ENCODE results near the gene TBC1D32.
A peak's percentile ranks its signal among the peaks of the same experiment; 100 is the strongest.
"Not testable (repeated sequence)": the region's sequence is repeated elsewhere in the genome, so short reads cannot be mapped to it uniquely, and the experiment has no call there.

Gene TBC1D32

GRCh38 chr6:121309768-121310469 lies 24.4 kb downstream of the TBC1D32 start:
- Mint-ChIP-seq H3K4me1 (no peaks in the 10 kb centered on the region), H3K36me3 (peaks cover 14% of the 10 kb centered on the region), H3K27ac (no peak overlapping the region), H3K9me3 (peaks cover 3% of the 10 kb centered on the region), H3K4me3 (no peak overlapping the region), H3K27me3 (no peaks in the 10 kb centered on the region)
- DNase-seq (ENCODE audit: low spot score in 2 of 2) (no peak), ATAC-seq (ENCODE audit: low read depth) (no peak)

GRCh38 chr6:121305957-121306607 lies 28.2 kb downstream of the TBC1D32 start:
- Mint-ChIP-seq H3K36me3 (peaks cover 3% of the 10 kb centered on the region), H3K27me3 (no peaks in the 10 kb centered on the region), H3K4me1 (no peaks in the 10 kb centered on the region), H3K27ac (no peak overlapping the region), H3K4me3 (no peak overlapping the region), H3K9me3 (no peaks in the 10 kb centered on the region)
- ATAC-seq (ENCODE audit: low read depth), result peak; percentile 54
- peak in 1 of 2 donors; percentile 4 for DNase-seq (ENCODE audit: low spot score in 2 of 2)

GRCh38 chr6:121302882-121303281 lies 31.4 kb downstream of the TBC1D32 start:
- H3K27me3 Mint-ChIP-seq, result no peaks in the 10 kb centered on the region
- H3K36me3 Mint-ChIP-seq, result peaks cover 10% of the 10 kb centered on the region
- no peak for DNase-seq (ENCODE audit: low spot score in 2 of 2)
- ATAC-seq (ENCODE audit: low read depth), result no peak
- H3K9me3 Mint-ChIP-seq, result no peaks in the 10 kb centered on the region
- no peak overlapping the region for H3K27ac Mint-ChIP-seq
- H3K4me1 Mint-ChIP-seq, result no peaks in the 10 kb centered on the region
- H3K4me3 Mint-ChIP-seq, result no peak overlapping the region

GRCh38 chr6:121301156-121301555 lies 33.1 kb downstream of the TBC1D32 start:
- ATAC-seq (ENCODE audit: low read depth); H3K27me3 Mint-ChIP-seq; H3K9me3 Mint-ChIP-seq; DNase-seq (ENCODE audit: low spot score in 2 of 2); H3K27ac Mint-ChIP-seq; H3K4me3 Mint-ChIP-seq; H3K4me1 Mint-ChIP-seq: not testable (repeated sequence)
- peaks cover 15% of the 10 kb centered on the region for H3K36me3 Mint-ChIP-seq

- Mint-ChIP-seq H3K36me3 (peaks cover 24% of the 10 kb centered on the region), H3K4me3 (no peak overlapping the region), H3K9me3 (no peaks in the 10 kb centered on the region), H3K27ac (no peak overlapping the region), H3K4me1 (no peaks in the 10 kb centered on the region), H3K27me3 (no peaks in the 10 kb centered on the region)
- DNase-seq (ENCODE audit: low spot score in 2 of 2) (no peak), ATAC-seq (ENCODE audit: low read depth) (no peak)
Observed at GRCh38 chr6:121297694-121298093, 36.6 kb downstream of the TBC1D32 start.

- Mint-ChIP-seq H3K27me3 (no peaks in the 10 kb centered on the region), H3K9me3 (no peaks in the 10 kb centered on the region), H3K27ac (no peak overlapping the region), H3K36me3 (peaks cover 33% of the 10 kb centered on the region), H3K4me1 (no peaks in the 10 kb centered on the region), H3K4me3 (no peak overlapping the region)
- ATAC-seq (ENCODE audit: low read depth) (no peak), DNase-seq (ENCODE audit: low spot score in 2 of 2) (no peak)
Observed at GRCh38 chr6:121285041-121285440, 49.2 kb downstream of the TBC1D32 start.

- Mint-ChIP-seq H3K9me3 (peaks cover 5% of the 10 kb centered on the region), H3K27me3 (no peaks in the 10 kb centered on the region), H3K36me3 (peaks cover 26% of the 10 kb centered on the region), H3K4me3 (no peak overlapping the region), H3K27ac (no peak overlapping the region), H3K4me1 (peaks cover 6% of the 10 kb centered on the region)
- ATAC-seq (ENCODE audit: low read depth) (no peak), DNase-seq (ENCODE audit: low spot score in 2 of 2) (no peak)
Observed at GRCh38 chr6:121274666-121275295, 59.5 kb downstream of the TBC1D32 start.

GRCh38 chr6:121263742-121264141 lies 70.5 kb downstream of the TBC1D32 start:
- Mint-ChIP-seq H3K4me3 (no peak overlapping the region), H3K27me3 (no peaks in the 10 kb centered on the region), H3K36me3 (peaks cover 61% of the 10 kb centered on the region), H3K9me3 (peaks cover 15% of the 10 kb centered on the region), H3K4me1 (peaks cover 8% of the 10 kb centered on the region), H3K27ac (no peak overlapping the region)
- no peak for DNase-seq (ENCODE audit: low spot score in 2 of 2)
- ATAC-seq (ENCODE audit: low read depth), result no peak

GRCh38 chr6:121260651-121261102 lies 73.6 kb downstream of the TBC1D32 start:
- H3K36me3 Mint-ChIP-seq, result peaks cover 47% of the 10 kb centered on the region
- no peak overlapping the region for H3K27ac Mint-ChIP-seq
- no peak overlapping the region for H3K4me3 Mint-ChIP-seq
- no peak for DNase-seq (ENCODE audit: low spot score in 2 of 2)
- ATAC-seq (ENCODE audit: low read depth), result no peak
- peaks cover 13% of the 10 kb centered on the region for H3K9me3 Mint-ChIP-seq
- no peaks in the 10 kb centered on the region for H3K27me3 Mint-ChIP-seq
- H3K4me1 Mint-ChIP-seq, result peaks cover 8% of the 10 kb centered on the region

- no peak overlapping the region for H3K4me3 Mint-ChIP-seq
- no peak for ATAC-seq (ENCODE audit: low read depth)
- no peaks in the 10 kb centered on the region for H3K27me3 Mint-ChIP-seq
- H3K9me3 Mint-ChIP-seq, result peaks cover 24% of the 10 kb centered on the region
- no peak overlapping the region for H3K27ac Mint-ChIP-seq
- H3K4me1 Mint-ChIP-seq, result no peaks in the 10 kb centered on the region
- H3K36me3 Mint-ChIP-seq, result peaks cover 68% of the 10 kb centered on the region
- DNase-seq (ENCODE audit: low spot score in 2 of 2), result no peak
Observed at GRCh38 chr6:121247386-121247785, 86.9 kb downstream of the TBC1D32 start.

GRCh38 chr6:121242386-121242785 lies 91.9 kb downstream of the TBC1D32 start:
- Mint-ChIP-seq H3K36me3 (peaks cover 37% of the 10 kb centered on the region), H3K27ac (no peak overlapping the region), H3K27me3 (no peaks in the 10 kb centered on the region), H3K4me1 (no peaks in the 10 kb centered on the region), H3K4me3 (no peak overlapping the region), H3K9me3 (peaks cover 6% of the 10 kb centered on the region)
- DNase-seq (ENCODE audit: low spot score in 2 of 2), result no peak
- ATAC-seq (ENCODE audit: low read depth), result no peak

- no peak overlapping the region for H3K27ac Mint-ChIP-seq
- DNase-seq (ENCODE audit: low spot score in 2 of 2) (no peak), ATAC-seq (ENCODE audit: low read depth) (no peak)
- no peaks in the 10 kb centered on the region for H3K9me3 Mint-ChIP-seq
- H3K4me3 Mint-ChIP-seq, result no peak overlapping the region
- no peaks in the 10 kb centered on the region for H3K4me1 Mint-ChIP-seq
- H3K27me3 Mint-ChIP-seq, result no peaks in the 10 kb centered on the region
- peaks cover 25% of the 10 kb centered on the region for H3K36me3 Mint-ChIP-seq
Observed at GRCh38 chr6:121237859-121238258, 96.4 kb downstream of the TBC1D32 start.

GRCh38 chr6:121236984-121237383 lies 97.3 kb downstream of the TBC1D32 start:
- no peaks in the 10 kb centered on the region for H3K9me3 Mint-ChIP-seq
- DNase-seq (ENCODE audit: low spot score in 2 of 2), result no peak
- peaks cover 28% of the 10 kb centered on the region for H3K36me3 Mint-ChIP-seq
- no peaks in the 10 kb centered on the region for H3K4me1 Mint-ChIP-seq
- no peak for ATAC-seq (ENCODE audit: low read depth)
- H3K27ac Mint-ChIP-seq, result no peak overlapping the region
- no peak overlapping the region for H3K4me3 Mint-ChIP-seq
- no peaks in the 10 kb centered on the region for H3K27me3 Mint-ChIP-seq

- H3K36me3 Mint-ChIP-seq, result peaks cover 27% of the 10 kb centered on the region
- peaks cover 1% of the 10 kb centered on the region for H3K9me3 Mint-ChIP-seq
- H3K4me3 Mint-ChIP-seq, result no peak overlapping the region
- no peak for DNase-seq (ENCODE audit: low spot score in 2 of 2)
- no peaks in the 10 kb centered on the region for H3K27me3 Mint-ChIP-seq
- ATAC-seq (ENCODE audit: low read depth), result no peak
- H3K27ac Mint-ChIP-seq, result no peak overlapping the region
- H3K4me1 Mint-ChIP-seq, result no peaks in the 10 kb centered on the region
Observed at GRCh38 chr6:121235386-121235785, 98.9 kb downstream of the TBC1D32 start.

Measured in memory B cell (primary cell).